OCI-LY3 (cell line): Measurements from ENCODE around the gene DPP10.

Source experiments
- CTCF ChIP-seq: fragments of 200-600, 300-600 bp; sonication (generic); IDR thresholded peaks from 2 replicates; pipeline ENCODE4 v1.5.1; 2014; ENCODE audit warnings: antibody characterized with exemption, low read length, low read depth
- EZH2phosphoT487 ChIP-seq: fragments of 200-600 bp; shearing (Covaris generic); IDR thresholded peaks from 2 replicates; pipeline ENCODE4 v1.6.1; 2018; ENCODE audit warnings: antibody characterized with exemption, mixed run types, low read depth

DNA sequence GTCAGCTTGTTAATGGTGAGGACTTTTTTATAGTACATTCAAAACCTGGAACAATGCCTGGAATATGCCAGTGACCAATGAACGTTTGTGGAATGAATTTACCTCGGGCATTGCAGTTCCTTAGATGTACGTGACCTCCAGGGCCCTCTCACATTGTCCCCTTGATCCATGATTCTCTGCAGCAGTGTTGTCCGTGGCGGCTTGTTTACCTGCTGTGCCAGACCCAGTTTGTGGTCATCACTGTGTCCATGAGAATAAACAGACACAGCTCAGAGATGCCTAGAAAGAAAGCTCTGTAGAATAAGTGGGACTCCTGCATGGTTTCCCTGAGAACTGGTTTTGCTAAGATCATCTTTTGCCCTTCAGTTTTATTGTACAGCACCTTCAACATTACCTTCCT lies 1132.2 kb downstream of the DPP10 start:
- TF ChIP-seq CTCF (no peak), EZH2phosphoT487 (no peak)
